Measurements from ENCODE around the gene FAM217A. TPM values are rescaled to one million over a fixed set of nuclear protein-coding genes. Genes with fewer than 3 reads are reported as not detected.

The FAM217A gene
- total and polyA plus RNA-seq, 10 of the 15 experiments (the other 5 are each of a cell fraction or from before 2014, with no cell fraction given): 0.09 to 0.11 TPM; not detected in 8

GRCh38 chr6:4030669-4031068 is 48.3 kb downstream of the FAM217A start:
- Histone ChIP-seq H3K4me1 (ENCODE audit: control insufficient read depth, insufficient read depth, low read length) (no peaks in the 10 kb centered on the region), H3K27ac (ENCODE audit: control insufficient read depth, insufficient read depth) (no peak overlapping the region), H3K9me3 (replicated peaks; ENCODE audit: control insufficient read depth, insufficient read depth, low read length) (peaks cover 1% of the 10 kb centered on the region; the same call in 1 of the 3 replicates), H2AFZ (ENCODE audit: control insufficient read depth, low read depth, low read length) (no peak overlapping the region), H3K9ac (ENCODE audit: control insufficient read depth, insufficient read depth, low read length) (no peak overlapping the region), H3K4me3 (no peak overlapping the region), H3K27me3 (replicated peaks in 1 of 2; ENCODE audit: control insufficient read depth in 2 of 2, insufficient read depth in 2 of 2, low read length in 1 of 2) (no peaks in the 10 kb centered on the region), H4K20me1 (ENCODE audit: control insufficient read depth, insufficient read depth) (no peaks in the 10 kb centered on the region; the same call in none of the 2 replicates), H3K36me3 (ENCODE audit: control insufficient read depth in 2 of 2, insufficient read depth in 2 of 2, low read length in 1 of 2) (peaks cover 0 to 11% of the 10 kb centered on the region in 2 experiments; a peak in 2 of 4 replicates), H3K4me2 (ENCODE audit: control insufficient read depth, insufficient read depth) (no peak overlapping the region), H3K79me2 (ENCODE audit: control insufficient read depth, insufficient read depth, low read length) (peaks cover 86% of the 10 kb centered on the region)
- no TSS peak for BruUV-seq (replicated peaks)
- ChIA-PET CTCF (interaction anchor here (1.0 to 2.8 kb wide), 2 partner anchors 9 to 24 kb away, joined by 3 to 16 read pairs; a partner anchor contains a TSS), SMC1A (ENCODE audit: uncharacterized antibody, unreplicated experiment) (interaction anchor here (1.0 to 1.9 kb wide), 2 partner anchors 9 to 105 kb away, joined by 4 to 10 read pairs; partner anchors contain the start of gene ECI2), POLR2A (interaction anchor here (1.0 kb wide), 1 partner anchor 102 kb away, joined by 3 read pairs; no protein-coding TSS in a partner anchor), RAD21 (ENCODE audit: unreplicated experiment) (no interaction called here)
- TF ChIP-seq ZNF687 (IDR thresholded peaks at IDR 0.05): no peak
- no peak for TF ChIP-seq KAT2A (conservative IDR thresholded peaks at IDR 0.05; ENCODE audit: control insufficient read depth, low read depth, low read length)
- TF ChIP-seq RBBP5 (conservative IDR thresholded peaks at IDR 0.05): no peak
- TF ChIP-seq BHLHE40 (IDR thresholded peaks at IDR 0.05; ENCODE audit: borderline replicate concordance in 1 of 2, low read depth in 2 of 2, low read length in 1 of 2): no peak
- TF ChIP-seq EED (IDR thresholded peaks at IDR 0.05; ENCODE audit: low read depth): no peak
- TF ChIP-seq SUPT20H (IDR thresholded peaks at IDR 0.05; ENCODE audit: borderline replicate concordance, control insufficient read depth, low read depth, low read length): no peak
- TF ChIP-seq TCF3 (IDR thresholded peaks at IDR 0.05; ENCODE audit: borderline replicate concordance, insufficient read depth, low read depth, low read length): no peak
- no peak for TF ChIP-seq PML (IDR thresholded peaks at IDR 0.05; ENCODE audit: low read length)
- TF ChIP-seq IRF3 (IDR thresholded peaks at IDR 0.05): no peak
- WGBS (ENCODE audit: insufficient coverage, insufficient replicate concordance, low lambda C conversion rate, missing lambda C conversion rate): 62% methylated on average over 2 of the region's 2 CpGs
- intact Hi-C loops (cut with micrococcal nuclease; ENCODE audit: unreplicated experiment): no loop called here
- no peak for DNase-seq (ENCODE audit: low read depth, low spot score)
- ATAC-seq: peak; percentile 51
- in situ Hi-C loops (cut with MboI): no loop called here
- FAIRE-seq: no peak

Data from GM12878 (cell line).